Loucy (cell line): ENCODE results near the gene PLOD3.

Experiments
- H2AFZ ChIP-seq: fragments of 200-600 bp; sonication (generic); 2 replicates; pipeline ENCODE4 v1.6.0; 2016; ENCODE audit warnings: antibody characterized with exemption, mild to moderate bottlenecking, low read length, moderate library complexity
- H3F3A ChIP-seq: fragments of 200-600 bp; 2 replicates; pipeline ENCODE4 v1.6.0; 2016; ENCODE audit warnings: antibody characterized with exemption, low read depth, mild to moderate bottlenecking
- H3K27me3 ChIP-seq: fragments of 200-600 bp; sonication (generic); 2 replicates; pipeline ENCODE4 v1.6.1; 2014; ENCODE audit warnings: low read length, mild to moderate bottlenecking; ENCODE audit not compliant: insufficient read depth, poor library complexity, severe bottlenecking
- H3K36me3 ChIP-seq: fragments of 200-600 bp; sonication (generic); 2 replicates; pipeline ENCODE4 v1.6.1; 2016; ENCODE audit warnings: low read length; ENCODE audit not compliant: insufficient read depth
- H3K4me1 ChIP-seq: fragments of 200-600 bp; sonication (generic); 2 replicates; pipeline ENCODE4 v1.5.1; 2014; ENCODE audit warnings: low read length, mild to moderate bottlenecking; ENCODE audit not compliant: insufficient read depth, poor library complexity, severe bottlenecking
- H3K4me2 ChIP-seq: fragments of 200-600 bp; sonication (generic); 2 replicates; pipeline ENCODE4 v1.6.0; 2014; ENCODE audit warnings: antibody characterized with exemption, low read length, low read depth, mild to moderate bottlenecking; ENCODE audit not compliant: poor library complexity, severe bottlenecking
- H3K4me3 ChIP-seq: fragments of 200-600 bp; sonication (generic); 2 replicates; pipeline ENCODE4 v1.5.1; 2014; ENCODE audit warnings: low read length, mild to moderate bottlenecking, mixed read lengths; ENCODE audit not compliant: poor library complexity, severe bottlenecking
- H3K79me2 ChIP-seq: fragments of 200-600 bp; sonication (generic); 2 replicates; pipeline ENCODE4 v1.6.1; 2014; ENCODE audit warnings: low read length; ENCODE audit not compliant: insufficient read depth
- H3K9ac ChIP-seq: fragments of 200-600 bp; sonication (generic); 2 replicates; pipeline ENCODE4 v1.6.0; 2014; ENCODE audit warnings: mild to moderate bottlenecking, low read depth, low read length, moderate library complexity; ENCODE audit not compliant: poor library complexity, severe bottlenecking
- H3K9me2 ChIP-seq: fragments of 200-600 bp; sonication (generic); replicated peaks from 2 replicates; pipeline ENCODE4 v1.6.1; 2016; ENCODE audit warnings: low read depth, low read length, mixed read lengths
- H3K9me3 ChIP-seq: fragments of 200-600 bp; sonication (generic); 2 replicates; pipeline ENCODE4 v1.6.1; 2014; ENCODE audit warnings: mild to moderate bottlenecking, antibody characterized with exemption, low read length, low read depth; ENCODE audit not compliant: insufficient read depth
- H4K20me1 ChIP-seq: fragments of 200-600 bp; sonication (generic); 2 replicates; pipeline ENCODE4 v1.6.0; 2014; ENCODE audit warnings: antibody characterized with exemption, low read length, mild to moderate bottlenecking; ENCODE audit not compliant: insufficient read depth, poor library complexity, severe bottlenecking
- CTCF ChIP-seq: fragments of 200-600 bp; sonication (generic); conservative IDR thresholded peaks from 2 replicates; pipeline ENCODE4 v1.5.1; 2014; ENCODE audit warnings: mild to moderate bottlenecking, antibody characterized with exemption, low read length
- EZH2phosphoT487 ChIP-seq: fragments of 200-600 bp; IDR thresholded peaks from 2 replicates; pipeline ENCODE4 v1.6.1; 2018; ENCODE audit warnings: antibody characterized with exemption, mild to moderate bottlenecking, moderate library complexity, borderline replicate concordance

Gene PLOD3

DNA sequence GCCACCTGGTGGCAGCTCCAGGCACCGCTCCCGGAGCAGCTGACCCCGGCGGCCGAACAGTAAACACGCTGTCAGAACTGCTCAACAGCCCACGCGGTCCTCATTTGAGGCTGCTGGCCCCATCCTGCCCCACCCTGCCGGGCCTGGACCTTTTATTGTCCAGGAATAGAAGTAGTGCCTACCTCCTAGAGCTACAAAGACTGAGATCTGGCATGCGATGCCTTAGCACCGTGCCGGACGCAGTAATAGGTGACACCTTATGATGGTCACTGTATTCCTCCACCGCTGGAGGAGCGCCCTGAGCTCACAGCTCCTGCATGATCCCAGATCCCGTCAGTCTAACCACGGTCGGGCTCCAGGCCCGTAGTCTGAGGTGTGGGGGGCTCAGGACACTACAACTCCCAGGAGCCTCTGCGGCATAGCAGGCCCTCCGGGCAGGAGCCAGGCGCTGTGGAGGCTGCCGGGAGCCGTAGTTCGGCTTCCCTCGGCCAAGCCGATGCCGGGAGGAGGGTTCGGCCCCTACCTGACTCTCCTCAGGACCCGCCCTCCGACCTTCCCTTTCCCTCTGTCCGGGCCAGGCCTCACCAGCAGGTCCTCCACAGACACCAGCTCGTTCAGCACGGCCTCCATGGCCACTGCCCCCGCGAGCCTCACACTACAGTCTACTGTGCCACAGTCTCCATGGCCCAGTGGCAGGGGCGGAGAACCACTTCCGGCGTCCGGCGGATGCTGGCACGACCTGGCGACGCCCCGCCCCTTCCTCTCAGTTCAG lies 27.2 kb upstream of the PLOD3 start, which contains the start of gene FIS1:
FIS1 (minus strand) TSS at position 707 of the 772 bp plus-strand sequence; CDS start at position 630, 77 bp downstream.
- Histone ChIP-seq H3K9me3 (no peaks in the 10 kb centered on the region), H3F3A (no peaks in the 10 kb centered on the region), H3K27me3 (no peaks in the 10 kb centered on the region), H4K20me1 (peaks cover 22% of the 10 kb centered on the region), H3K4me3 (peak within 1 kb of the TSS; percentile 100), H3K9ac (peak within 1 kb of the TSS; percentile 92), H2AFZ (peak within 1 kb of the TSS; percentile 86), H3K4me1 (peaks cover 7% of the 10 kb centered on the region), H3K4me2 (peak within 1 kb of the TSS; percentile 94), H3K36me3 (no peaks in the 10 kb centered on the region), H3K79me2 (peaks cover 61% of the 10 kb centered on the region), H3K9me2 (no peaks in the 10 kb centered on the region)
- TF ChIP-seq CTCF: peak; percentile 83
- TF ChIP-seq EZH2phosphoT487: no peak

- TF ChIP-seq CTCF (no peak), EZH2phosphoT487 (no peak)
- Histone ChIP-seq H3K9ac (peak overlapping the region; percentile 92), H3K9me2 (no peaks in the 10 kb centered on the region), H3K4me2 (peak overlapping the region; percentile 94), H3K4me1 (peaks cover 7% of the 10 kb centered on the region), H3K36me3 (no peaks in the 10 kb centered on the region), H3K9me3 (no peaks in the 10 kb centered on the region), H3K79me2 (peaks cover 53% of the 10 kb centered on the region), H2AFZ (no peak overlapping the region), H3F3A (no peaks in the 10 kb centered on the region), H3K4me3 (peak overlapping the region; percentile 100), H3K27me3 (no peaks in the 10 kb centered on the region), H4K20me1 (peaks cover 22% of the 10 kb centered on the region)
These were observed 26.4 kb upstream of the PLOD3 start for GRCh38 chr7:101243646-101244374.

DNA sequence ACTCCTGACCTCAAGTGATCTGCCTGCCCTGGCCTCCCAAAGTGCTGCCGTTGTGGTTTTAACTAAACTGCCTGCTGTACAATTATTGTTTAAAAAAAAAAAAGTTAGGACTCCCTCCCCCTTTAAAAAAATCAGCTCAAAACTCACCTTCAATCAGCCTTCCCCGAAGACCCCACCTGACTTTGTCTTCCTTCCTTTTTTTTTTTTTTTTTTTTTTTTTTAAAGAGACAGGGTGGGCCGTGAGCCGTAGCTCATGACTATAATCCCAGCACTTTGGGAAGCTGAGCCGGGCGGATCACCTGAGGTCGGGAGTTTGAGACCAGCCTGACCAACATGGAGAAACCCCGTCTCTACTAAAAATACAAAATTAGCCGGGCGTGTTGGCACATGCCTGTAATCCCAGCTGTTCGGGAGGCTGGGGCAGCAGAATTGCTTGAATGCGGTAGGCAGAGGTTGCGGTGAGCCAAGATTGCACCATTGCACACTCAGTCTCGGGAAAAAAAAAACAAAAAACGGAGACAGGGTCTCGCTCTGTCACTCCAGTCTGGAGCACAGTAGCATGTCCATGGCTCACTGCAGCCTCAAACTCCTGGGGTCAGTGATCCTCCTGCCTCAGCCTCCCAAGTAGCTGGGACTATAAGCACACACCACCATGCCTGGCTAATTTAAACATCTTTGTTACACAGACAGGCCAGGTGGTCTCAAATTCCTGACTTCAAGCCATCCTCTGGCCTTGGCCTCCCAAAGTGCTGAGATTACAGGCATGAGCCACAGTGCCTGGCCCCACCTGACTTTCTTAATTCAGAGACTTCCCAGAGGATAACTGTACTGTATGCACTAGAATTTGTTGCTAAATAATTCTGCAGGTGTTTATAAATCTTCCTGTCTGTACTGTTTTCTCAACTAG lies 24.3 kb upstream of the PLOD3 start:
- Histone ChIP-seq H3K36me3 (no peaks in the 10 kb centered on the region), H3K4me2 (no peak overlapping the region), H3K9me2 (no peaks in the 10 kb centered on the region), H3K4me1 (peaks cover 7% of the 10 kb centered on the region), H2AFZ (no peak overlapping the region), H3K4me3 (no peak overlapping the region), H3K27me3 (no peaks in the 10 kb centered on the region), H4K20me1 (peaks cover 19% of the 10 kb centered on the region), H3F3A (no peaks in the 10 kb centered on the region), H3K79me2 (peaks cover 39% of the 10 kb centered on the region), H3K9ac (peak overlapping the region; percentile 47), H3K9me3 (no peaks in the 10 kb centered on the region)
- TF ChIP-seq EZH2phosphoT487: no peak
